Adrenal gland (tissue), 12 donors: ENCODE results near the gene LYSMD4. TPM values are rescaled to one million over a fixed set of nuclear protein-coding genes. Genes with fewer than 3 reads are reported as not detected.

Experiments
- DNase-seq, 7 donors: peaks; one replicate each; pipeline ENCODE4 v3.0.0-alpha.2; 2019 to 2020
- H3K27ac ChIP-seq, 5 donors: fragments of 200-600 bp; sonication (generic) in 4 of 5; 1 replicate in 3 of 5; 2 replicates in 2 of 5; pipeline versions ENCODE4 v1.5.1 to v1.8.0; 2016 to 2020; ENCODE audit warnings: mild to moderate bottlenecking in 1 of 5
- H3K27me3 ChIP-seq: fragments of 200-600 bp; 2 replicates; pipeline ENCODE4 v1.8.0; 2021
- H3K36me3 ChIP-seq, 2 donors: fragments of 200-600 bp; replicated peaks in 1 of 2; 1 replicate in 1 of 2; 2 replicates in 1 of 2; pipeline versions ENCODE4 v1.5.1 to v1.8.0; 2018 to 2022
- H3K4me1 ChIP-seq, 2 donors: fragments of 200-600 bp; replicated peaks in 1 of 2; 1 replicate in 1 of 2; 2 replicates in 1 of 2; pipeline versions ENCODE4 v1.5.1 to v1.8.0; 2018 to 2021
- H3K4me3 ChIP-seq, 4 donors: fragments of 200-600 bp; sonication (generic) in 3 of 4; one replicate each; pipeline ENCODE4 v1.5.1; 2016 to 2018
- H3K9me3 ChIP-seq, 3 donors: fragments of 200-600 bp; sonication (generic) in 1 of 3; replicated peaks in 1 of 3; 1 replicate in 2 of 3; 2 replicates in 1 of 3; pipeline versions ENCODE4 v1.5.1 to v1.8.0; 2016 to 2021
- POLR2A ChIP-seq, 2 donors: fragments of 450-650 bp; IDR thresholded peaks; one replicate each; pipeline ENCODE4 v1.6.1; 2017; ENCODE audit warnings: antibody characterized with exemption in 2 of 2, mild to moderate bottlenecking in 2 of 2, moderate library complexity in 1 of 2
- WGBS, 4 donors: extraction: QIAGEN DNeasy Blood & Tissue Kit in 2 of 4; methylation state at CpG; one replicate each; pipeline versions ENCODE4 v1.1.5 to v1.1.7; 2013 to 2017; 5-methylcytosine and 5-hydroxymethylcytosine counted together
- intact Hi-C, 2 donors: fragments of 100-400 bp; cut with DNase I; formaldehyde crosslinking; loops; one replicate each; pipeline versions ENCODE4 v1.14.1 to v1.15.0; 2022 to 2023
- polyA plus RNA-seq, 3 donors: library from polyadenylated mRNA; stranded (reverse); fragments of 200-250 nt in 2 of 3; fragments of 350-450 nt in 1 of 3; fragmentation: Illumina TruSeq in 1 of 3; extraction: RNeasy Lipid Tissue Mini Kit (QIAGEN cat#74804) in 1 of 3; gene quantifications; one replicate each; pipeline ENCODE4 v1.2.3, GENCODE V29; 2013 to 2014
- total RNA-seq, 9 donors: library from RNA; depleted of rRNA in 4 of 9; stranded (reverse); fragments of >200 nt in 4 of 9; fragments of 120-200 nt in 1 of 9; fragmentation: NEBNext Ultra II Directional in 1 of 9; extraction: Animal tissue kit (Norgen Biotek cat#: 25700) in 1 of 9; gene quantifications; one replicate each; pipeline versions ENCODE4 v1.1.0 to v1.2.4, GENCODE V29; 2013 to 2023
- TF ChIP-seq, protein P1 (sequence below), 6 experiments: fragments of 450-650 bp in 4 of 6; fragments of 200-600 bp in 2 of 6; sonication (generic) in 1 of 6; IDR thresholded peaks; 1 replicate in 5 of 6; 2 replicates in 1 of 6; pipeline versions ENCODE4 v1.5.1 to v1.8.0; 2016 to 2021; ENCODE audit warnings: antibody characterized with exemption in 6 of 6, mild to moderate bottlenecking in 2 of 6, moderate library complexity in 1 of 6
- donor health status: healthy with polysubstance abuse.
- donor health status: Bipolar disorder and iron deficiency.
- donor health status: DM: yes; HTN: yes; CAD: no.
- donor health status: DM: no; HTN: no; CAD: no.
- donor health status: DM: no; HTN: no; CAD: no.
- donor health status: DM: yes; HTN: yes; CAD: no.

The LYSMD4 gene
- total and polyA plus RNA-seq, 12 donors: 1.7 to 8.4 (median 6.5) TPM

- no peak overlapping the region for H3K27ac ChIP-seq
- TF ChIP-seq, protein P1, sequence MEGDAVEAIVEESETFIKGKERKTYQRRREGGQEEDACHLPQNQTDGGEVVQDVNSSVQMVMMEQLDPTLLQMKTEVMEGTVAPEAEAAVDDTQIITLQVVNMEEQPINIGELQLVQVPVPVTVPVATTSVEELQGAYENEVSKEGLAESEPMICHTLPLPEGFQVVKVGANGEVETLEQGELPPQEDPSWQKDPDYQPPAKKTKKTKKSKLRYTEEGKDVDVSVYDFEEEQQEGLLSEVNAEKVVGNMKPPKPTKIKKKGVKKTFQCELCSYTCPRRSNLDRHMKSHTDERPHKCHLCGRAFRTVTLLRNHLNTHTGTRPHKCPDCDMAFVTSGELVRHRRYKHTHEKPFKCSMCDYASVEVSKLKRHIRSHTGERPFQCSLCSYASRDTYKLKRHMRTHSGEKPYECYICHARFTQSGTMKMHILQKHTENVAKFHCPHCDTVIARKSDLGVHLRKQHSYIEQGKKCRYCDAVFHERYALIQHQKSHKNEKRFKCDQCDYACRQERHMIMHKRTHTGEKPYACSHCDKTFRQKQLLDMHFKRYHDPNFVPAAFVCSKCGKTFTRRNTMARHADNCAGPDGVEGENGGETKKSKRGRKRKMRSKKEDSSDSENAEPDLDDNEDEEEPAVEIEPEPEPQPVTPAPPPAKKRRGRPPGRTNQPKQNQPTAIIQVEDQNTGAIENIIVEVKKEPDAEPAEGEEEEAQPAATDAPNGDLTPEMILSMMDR (IDR thresholded peaks at IDR 0.05): no peak
- no peak for TF ChIP-seq POLR2A (IDR thresholded peaks at IDR 0.05)
- 87 to 92% (median 89%) methylated on average over 6 to 10 of the region's 10 CpGs for WGBS, 4 donors
- H3K4me3 ChIP-seq: no peak overlapping the region
- DNase-seq: no peak
- H3K27me3 ChIP-seq: no peaks in the 10 kb centered on the region
- no peaks in the 10 kb centered on the region for H3K4me1 ChIP-seq
- H3K36me3 ChIP-seq: peaks cover 0 to 40% of the 10 kb centered on the region in 2 donors
- intact Hi-C loops: no loop called here
- no peaks in the 10 kb centered on the region for H3K9me3 ChIP-seq
Observed at GRCh38 chr15:99716540-99717095, 16.6 kb downstream of the LYSMD4 start.

DNA sequence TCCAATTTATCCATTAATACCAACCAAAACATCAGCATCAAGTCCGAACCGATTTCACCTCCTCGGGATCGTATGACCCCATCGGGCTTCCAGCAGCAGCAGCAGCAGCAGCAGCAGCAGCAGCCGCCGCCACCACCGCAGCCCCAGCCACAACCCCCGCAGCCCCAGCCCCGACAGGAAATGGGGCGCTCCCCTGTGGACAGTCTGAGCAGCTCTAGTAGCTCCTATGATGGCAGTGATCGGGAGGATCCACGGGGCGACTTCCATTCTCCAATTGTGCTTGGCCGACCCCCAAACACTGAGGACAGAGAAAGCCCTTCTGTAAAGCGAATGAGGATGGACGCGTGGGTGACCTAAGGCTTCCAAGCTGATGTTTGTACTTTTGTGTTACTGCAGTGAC is 20.8 kb downstream of the LYSMD4 start:
- intact Hi-C loops: no loop called here
- H3K36me3 ChIP-seq: peaks cover 0 to 56% of the 10 kb centered on the region in 2 donors
- no peaks in the 10 kb centered on the region for H3K9me3 ChIP-seq
- no peak overlapping the region for H3K27ac ChIP-seq
- H3K4me3 ChIP-seq: no peak overlapping the region
- WGBS, 4 donors: 80 to 90% (median 84%) methylated on average over 15 to 18 of the region's 18 CpGs
- DNase-seq: no peak
- TF ChIP-seq, protein P1 (IDR thresholded peaks at IDR 0.05): no peak
- TF ChIP-seq POLR2A (IDR thresholded peaks at IDR 0.05): no peak
- peaks cover 4 to 17% of the 10 kb centered on the region in 2 donors for H3K4me1 ChIP-seq
- H3K27me3 ChIP-seq: no peaks in the 10 kb centered on the region

GRCh38 chr15:99711625-99712024 is 21.6 kb downstream of the LYSMD4 start:
- no peaks in the 10 kb centered on the region for H3K9me3 ChIP-seq
- no peaks in the 10 kb centered on the region for H3K27me3 ChIP-seq
- H3K27ac ChIP-seq: no peak overlapping the region
- intact Hi-C loops: no loop called here
- DNase-seq: no peak
- peaks cover 4 to 17% of the 10 kb centered on the region in 2 donors for H3K4me1 ChIP-seq
- WGBS, 4 donors: 78 to 89% (median 84%) methylated on average over 5 of the region's 5 CpGs
- peaks cover 0 to 56% of the 10 kb centered on the region in 2 donors for H3K36me3 ChIP-seq
- no peak for TF ChIP-seq POLR2A (IDR thresholded peaks at IDR 0.05)
- TF ChIP-seq, protein P1 (IDR thresholded peaks at IDR 0.05): no peak
- H3K4me3 ChIP-seq: no peak overlapping the region

GRCh38 chr15:99709243-99709986 is 23.8 kb downstream of the LYSMD4 start:
- no peaks in the 10 kb centered on the region for H3K27me3 ChIP-seq
- intact Hi-C loops: loop anchor here in 1 of 2 donors (5.0 kb wide), 3 partner anchors 147 to 437 kb away; no protein-coding TSS in a partner anchor
- peaks cover 4 to 17% of the 10 kb centered on the region in 2 donors for H3K4me1 ChIP-seq
- no peak overlapping the region for H3K4me3 ChIP-seq
- peak overlapping the region in 1 of 5 donors; percentile 43 for H3K27ac ChIP-seq
- H3K36me3 ChIP-seq: peaks cover 0 to 42% of the 10 kb centered on the region in 2 donors
- no peak for TF ChIP-seq POLR2A (IDR thresholded peaks at IDR 0.05)
- TF ChIP-seq, protein P1 (IDR thresholded peaks at IDR 0.05): no peak
- WGBS, 4 donors: 87 to 89% (median 88%) methylated on average over 16 of the region's 16 CpGs
- no peak for DNase-seq
- H3K9me3 ChIP-seq: no peaks in the 10 kb centered on the region
